GM10248 (cell line): Measurements from ENCODE around the gene POU5F1.
"Not testable (repeated sequence)": the region's sequence is repeated elsewhere in the genome, so short reads cannot be mapped to it uniquely, and the experiment has no call there.

Source experiments
- CTCF ChIA-PET: fragments of 300-600 bp; sonication (Branson Sonifier 250); formaldehyde crosslinking; extraction: SDS; loops from one replicate; lab custom pipeline; 2021; ENCODE audit warnings: antibody characterized with exemption; lab: Yijun Ruan, JAX
- POLR2A ChIA-PET: fragments of 350-650 bp; sonication (Branson Sonifier 250); formaldehyde crosslinking; extraction: SDS; loops from one replicate; lab custom pipeline; 2020; ENCODE audit warnings: antibody characterized with exemption; lab: Yijun Ruan, JAX
- DNase-seq: peaks from one replicate; pipeline ENCODE4 v3.0.0; 2012; ENCODE audit errors: extremely low spot score
- CTCF ChIP-seq: IDR thresholded peaks from 2 replicates; pipeline ENCODE4 v1.5.1; 2012; ENCODE audit warnings: mild to moderate bottlenecking, low read depth; ENCODE audit errors: extremely low read depth, missing control alignments, control extremely low read depth

The POU5F1 gene

GRCh38 chr6:31165986-31166385 lies 4.5 kb downstream of the POU5F1 start:
- DNase-seq = no peak
- TF ChIP-seq CTCF = no peak
- CTCF ChIA-PET = interaction anchor here (0.9 to 3.3 kb wide), 11 partner anchors 9 to 201 kb away, joined by 3 to 21 read pairs (median 8); partner anchors contain the start of genes CCHCR1 and PSORS1C2
- POLR2A ChIA-PET = interaction anchor here (0.5 to 1.3 kb wide), 4 partner anchors 26 to 540 kb away, joined by 3 to 4 read pairs (median 4); no protein-coding TSS in a partner anchor

- ChIA-PET POLR2A (interaction anchor here (0.5 to 1.3 kb wide), 5 partner anchors 25 to 541 kb away, joined by 3 to 4 read pairs (median 3); no protein-coding TSS in a partner anchor), CTCF (interaction anchor here (0.9 to 3.3 kb wide), 12 partner anchors 8 to 201 kb away, joined by 3 to 21 read pairs (median 8); partner anchors contain the start of genes CCHCR1 and PSORS1C2)
- peak; percentile 65 for DNase-seq
Observed at GRCh38 chr6:31165064-31165832, 5.2 kb downstream of the POU5F1 start.

- ChIA-PET CTCF (interaction anchor here (0.9 to 3.3 kb wide), 13 partner anchors 10 to 277 kb away, joined by 3 to 21 read pairs (median 6); partner anchors contain the start of gene PSORS1C2), POLR2A (interaction anchor here (1.0 to 1.3 kb wide), 2 partner anchors 33 to 39 kb away, joined by 3 to 4 read pairs; no protein-coding TSS in a partner anchor)
- DNase-seq = not testable (repeated sequence)
Observed at GRCh38 chr6:31164475-31165063, 5.9 kb downstream of the POU5F1 start.

- TF ChIP-seq CTCF = no peak
- DNase-seq = no peak
- ChIA-PET POLR2A (no interaction called here), CTCF (interaction anchor here (0.9 to 3.3 kb wide), 7 partner anchors 9 to 278 kb away, joined by 3 to 21 read pairs (median 4); partner anchors contain the start of gene PSORS1C2)
Observed at GRCh38 chr6:31163922-31164321, 6.6 kb downstream of the POU5F1 start.

- CTCF ChIA-PET = interaction anchor here (0.9 to 3.3 kb wide), 7 partner anchors 12 to 35 kb away, joined by 3 to 21 read pairs (median 5); partner anchors contain the start of gene PSORS1C2
Observed at GRCh38 chr6:31162463-31163165, 7.9 kb downstream of the POU5F1 start.

GRCh38 chr6:31161216-31162126 lies 9.0 kb downstream of the POU5F1 start:
- CTCF ChIA-PET = interaction anchor here (1.1 to 3.3 kb wide), 3 partner anchors 21 to 35 kb away, joined by 3 to 15 read pairs (median 3); no protein-coding TSS in a partner anchor
- no peak for DNase-seq
- no peak for TF ChIP-seq CTCF
- POLR2A ChIA-PET = no interaction called here

More at GRCh38 chr6:31162463-31163165, 7.9 kb downstream of the POU5F1 start:
- no peak for DNase-seq
- POLR2A ChIA-PET = no interaction called here
- no peak for TF ChIP-seq CTCF
